Cortex of kidney (tissue), 1 donor: Measurements from ENCODE around the gene HOOK1.
"Not testable (repeated sequence)": the region's sequence is repeated elsewhere in the genome, so short reads cannot be mapped to it uniquely, and the experiment has no call there.

ENCODE experiments used
- DNase-seq: peaks from one replicate; lab custom pipeline; 2025; lab: John Stamatoyannopoulos, UW

Gene HOOK1

GRCh38 chr1:59885160-59885832 is 70.5 kb downstream of the HOOK1 start:
- no peak for DNase-seq

- no peak for DNase-seq
Observed at GRCh38 chr1:59892841-59893811, 78.4 kb downstream of the HOOK1 start.

DNA sequence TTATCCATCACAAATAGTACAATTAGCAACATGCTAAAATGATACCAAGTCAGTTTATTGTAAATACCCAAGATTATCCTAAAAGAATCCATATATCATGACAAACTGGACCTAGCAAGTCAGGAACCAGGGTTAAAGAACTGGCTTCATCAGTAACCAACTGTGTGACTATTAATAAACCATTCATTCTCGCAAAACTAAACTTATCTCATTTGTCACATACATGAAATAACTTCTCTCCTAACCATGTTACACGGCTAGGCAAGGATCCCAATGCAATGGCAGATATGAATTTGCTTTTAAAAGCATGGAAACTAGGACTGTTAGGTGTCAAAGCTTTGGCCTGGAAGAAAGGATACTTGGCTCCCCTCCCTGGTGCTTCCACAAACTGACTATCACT is 82.4 kb downstream of the HOOK1 start:
- no peak for DNase-seq

- no peak for DNase-seq
Observed at GRCh38 chr1:59898927-59899326, 84.2 kb downstream of the HOOK1 start.

DNA sequence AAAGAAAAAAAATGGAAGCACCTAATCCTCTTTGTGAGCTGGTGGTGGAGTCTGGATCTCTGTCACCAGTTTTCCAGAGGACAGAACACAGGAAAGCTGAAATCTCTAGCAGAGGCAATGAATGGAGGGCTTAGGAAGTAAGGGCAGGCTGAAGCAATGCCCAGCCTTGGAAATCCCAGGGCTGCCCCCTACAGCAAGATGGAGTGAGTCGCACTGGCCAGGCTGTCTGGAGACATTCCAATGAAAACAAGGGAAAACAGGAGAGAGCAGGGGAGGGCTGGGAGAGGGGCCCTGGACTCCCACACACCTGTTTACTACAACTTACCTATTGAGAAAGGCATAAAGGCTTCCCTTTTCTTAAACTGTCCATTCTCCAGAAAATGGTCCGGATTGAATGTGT is 85.9 kb downstream of the HOOK1 start:
- no peak for DNase-seq

GRCh38 chr1:59901770-59902388 is 87.1 kb downstream of the HOOK1 start:
- no peak for DNase-seq

DNA sequence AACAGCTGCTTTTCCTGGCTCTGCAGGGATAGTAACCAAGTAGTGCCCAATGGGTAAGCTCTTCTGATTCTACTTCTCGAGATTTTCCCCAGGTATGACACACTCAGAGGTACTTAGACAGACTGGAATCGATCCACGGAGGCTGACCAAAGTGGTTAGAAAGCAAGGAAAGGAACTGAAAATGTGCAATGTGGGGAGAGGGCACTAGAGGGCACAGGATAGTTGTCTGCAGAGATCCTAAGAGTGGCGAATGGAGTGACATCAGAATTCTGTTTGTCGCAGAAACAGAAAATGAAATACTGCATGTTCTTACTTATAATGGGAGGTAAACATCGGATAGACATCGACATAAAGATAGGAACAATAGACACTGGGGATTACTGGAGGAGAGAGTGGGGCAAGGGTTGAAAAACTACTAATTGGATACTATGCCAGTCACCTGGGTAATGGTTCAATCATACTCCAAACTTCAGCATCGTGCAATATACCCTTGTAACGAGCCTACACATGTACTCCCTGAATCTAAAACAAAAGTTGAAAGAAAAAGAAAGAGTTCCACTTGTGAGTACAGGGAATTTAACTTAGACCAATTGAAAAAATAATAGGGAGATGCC is 88.5 kb downstream of the HOOK1 start:
- DNase-seq: no peak

- DNase-seq: no peak
Observed at GRCh38 chr1:59906931-59907330, 92.2 kb downstream of the HOOK1 start.

- DNase-seq: no peak
Observed at GRCh38 chr1:59908084-59908483, 93.3 kb downstream of the HOOK1 start.

- DNase-seq: no peak
Observed at GRCh38 chr1:59908682-59909081, 93.9 kb downstream of the HOOK1 start.

DNA sequence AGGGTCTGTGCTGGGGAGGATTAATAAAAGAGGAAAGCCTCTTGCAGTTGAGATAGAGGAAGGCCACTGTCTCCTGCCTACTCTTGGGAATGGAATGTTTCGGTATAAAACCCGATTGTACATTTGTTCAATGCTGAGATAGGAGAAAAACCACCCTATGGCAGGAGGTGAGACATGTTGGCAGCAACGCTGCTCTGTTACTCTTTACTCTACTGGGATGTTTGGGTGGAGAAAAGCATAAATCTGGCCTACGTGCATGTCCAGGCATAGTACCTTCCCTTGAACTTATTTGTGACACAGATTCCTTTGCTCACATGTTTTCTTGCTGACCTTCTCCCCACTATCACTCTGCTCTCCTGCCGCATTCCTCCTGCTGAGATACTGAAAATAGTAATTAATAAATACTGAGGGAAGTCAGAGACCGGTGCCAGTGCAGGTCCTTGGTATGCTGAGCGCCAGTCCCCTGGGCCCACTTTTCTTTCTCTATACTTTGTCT is 100.1 kb downstream of the HOOK1 start:
- not testable (repeated sequence) for DNase-seq

DNA sequence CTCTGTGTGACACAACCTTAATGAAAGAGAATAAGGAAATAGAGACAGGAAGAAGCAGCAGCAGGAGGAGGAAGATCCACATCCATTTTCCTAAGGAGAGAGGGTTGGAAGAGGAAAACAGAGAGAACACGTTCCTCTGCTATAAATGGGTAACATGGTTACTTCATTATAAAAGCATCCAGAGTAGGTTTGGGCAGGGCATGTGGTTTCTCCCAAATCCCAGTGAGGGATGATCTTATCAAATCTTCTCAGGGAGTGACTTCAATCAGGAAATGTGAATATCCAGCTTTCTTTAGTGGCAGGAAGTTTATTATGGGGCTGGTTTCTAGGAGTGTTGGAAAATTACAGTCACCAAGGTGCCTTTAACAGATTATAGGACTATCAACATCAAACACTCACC is 100.8 kb downstream of the HOOK1 start:
- no peak for DNase-seq

DNA sequence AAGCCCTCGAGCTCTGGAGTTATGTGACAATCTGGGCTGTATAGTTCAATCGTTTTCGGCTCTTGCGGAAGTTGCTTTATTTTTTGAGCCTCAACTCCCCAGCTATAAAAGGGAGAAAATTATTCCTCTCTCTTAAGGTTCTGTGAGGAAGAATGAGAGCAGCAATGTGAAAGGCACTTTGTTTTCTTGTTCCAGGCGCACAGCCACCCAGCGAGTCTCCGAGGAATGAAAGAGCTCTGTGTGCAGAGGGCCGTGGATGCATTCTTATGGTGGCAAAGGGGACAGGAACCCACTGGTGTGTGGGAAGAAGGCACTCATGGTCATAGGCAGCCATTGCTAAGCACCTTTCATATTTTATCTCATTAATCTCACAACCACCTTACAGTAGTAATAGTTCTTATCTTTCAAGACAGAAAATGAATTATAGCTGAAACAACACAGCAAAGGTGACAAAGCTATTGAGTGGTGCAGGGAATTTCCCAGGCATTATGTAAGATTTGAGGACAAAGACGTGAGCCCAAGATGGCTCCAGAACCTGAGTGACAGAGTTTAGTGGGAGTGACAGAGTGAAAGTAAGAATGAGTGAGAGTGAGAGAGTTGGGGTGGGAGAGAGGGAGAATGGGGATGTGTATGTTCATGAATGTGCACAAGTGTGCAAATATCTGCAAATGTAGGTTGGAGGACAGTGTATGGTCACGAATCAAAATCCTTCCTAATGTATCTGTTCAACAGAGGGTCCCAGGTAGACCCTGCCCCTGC is 102.5 kb downstream of the HOOK1 start:
- no peak for DNase-seq

DNA sequence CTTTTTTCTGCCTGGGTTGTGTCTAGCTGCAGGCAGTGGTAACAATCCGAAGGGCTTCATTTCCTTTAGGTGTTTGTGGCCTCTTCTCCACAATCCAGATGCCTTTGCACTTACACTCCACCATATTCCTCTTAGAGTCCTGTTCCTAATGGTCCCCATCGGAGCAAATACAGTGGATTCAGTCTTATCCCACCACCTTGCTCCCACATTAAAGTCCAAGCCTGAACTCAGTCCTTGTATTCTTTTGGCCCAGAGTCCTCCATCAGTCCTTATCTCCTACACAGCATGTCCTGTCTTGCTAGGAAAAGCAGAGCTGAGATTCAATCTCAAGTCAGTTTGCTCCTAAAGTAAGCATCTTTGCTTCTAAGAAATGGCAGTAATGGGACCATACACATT is 103.0 kb downstream of the HOOK1 start:
- no peak for DNase-seq

GRCh38 chr1:59919746-59920145 is 105.0 kb downstream of the HOOK1 start:
- DNase-seq: no peak

DNA sequence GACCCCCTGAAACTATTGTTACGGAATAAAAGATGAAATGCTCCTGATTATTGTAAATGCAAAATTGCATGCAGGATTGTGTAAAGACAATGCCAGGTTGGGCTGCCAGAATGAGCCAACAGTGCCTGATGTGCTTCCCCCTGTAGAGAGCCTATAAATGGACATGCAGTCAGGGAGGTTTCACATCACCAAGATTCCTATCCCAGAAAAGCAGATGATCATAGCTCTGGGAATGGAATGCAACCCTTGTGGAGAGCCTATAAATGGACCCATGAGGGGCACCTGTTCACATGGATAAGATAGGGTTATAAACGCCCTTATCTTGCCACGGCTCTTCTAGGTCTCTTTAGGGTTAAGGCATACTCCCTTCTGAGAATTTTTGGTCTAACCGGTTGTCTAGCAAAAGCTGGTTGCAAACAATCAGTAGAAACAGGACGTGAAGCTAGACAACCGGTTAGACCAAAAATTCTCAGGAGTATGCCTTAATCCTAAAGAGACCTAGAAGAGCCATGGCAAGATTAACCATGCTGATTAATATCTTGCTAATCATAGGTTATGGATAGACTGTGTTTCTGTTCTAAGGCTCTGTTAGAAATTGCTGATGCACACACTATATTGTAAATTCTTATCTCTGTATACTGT is 106.6 kb downstream of the HOOK1 start:
- DNase-seq: not testable (repeated sequence)

- no peak for DNase-seq
Observed at GRCh38 chr1:59924653-59925052, 109.9 kb downstream of the HOOK1 start.
